GM19372 (cell line): Measurements from ENCODE around the gene RPS25.
"Not testable (repeated sequence)": the region's sequence is repeated elsewhere in the genome, so short reads cannot be mapped to it uniquely, and the experiment has no call there.

Source experiments
- ATAC-seq: cut with Tn5 transposase; IDR thresholded peaks from one replicate; pipeline ENCODE4 v1.9.1; 2021; ENCODE audit warnings: mild to moderate bottlenecking, low read depth, moderate library complexity; ENCODE audit not compliant: unreplicated experiment

RPS25 gene

DNA sequence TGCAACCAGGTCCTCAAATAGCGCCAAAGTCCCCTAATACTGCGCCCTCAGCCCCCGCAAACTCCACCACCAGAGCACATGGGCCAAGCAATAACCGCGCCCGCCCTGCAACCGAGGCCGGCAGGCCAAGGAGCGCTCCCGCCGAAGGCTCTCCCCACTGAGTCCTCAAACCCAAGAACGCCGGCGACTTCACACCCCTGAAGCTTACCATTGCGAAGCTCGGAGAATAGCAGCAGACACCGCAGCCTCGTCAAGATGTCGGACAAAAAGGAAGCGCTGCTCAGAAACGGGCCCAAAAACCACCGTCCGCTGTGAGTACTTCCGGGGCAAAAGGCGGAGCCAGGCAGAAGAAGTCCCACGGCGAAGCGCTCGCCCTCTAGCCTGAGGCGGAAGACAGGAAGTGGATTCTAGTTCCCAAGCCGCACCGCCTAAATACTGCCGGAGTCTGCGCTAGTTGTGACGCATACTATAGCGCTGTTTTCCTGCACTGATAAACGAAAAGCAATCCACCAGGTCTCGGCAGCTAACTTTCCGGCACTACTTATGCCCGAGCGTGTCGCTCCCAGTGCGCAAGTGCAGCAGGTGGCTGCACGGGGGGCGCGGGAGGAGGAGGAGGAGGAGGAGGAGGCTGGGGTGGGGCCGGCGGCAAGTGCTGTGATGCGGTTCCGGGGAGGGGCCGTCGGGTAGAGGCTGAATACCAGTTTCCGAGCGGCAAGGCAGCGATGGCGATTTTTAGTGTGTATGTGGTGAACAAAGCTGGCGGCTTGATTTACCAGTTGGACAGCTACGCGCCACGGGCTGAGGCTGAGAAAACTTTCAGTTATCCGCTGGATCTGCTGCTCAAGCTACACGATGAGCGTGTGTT is at the start of gene RPS25, which contains the start of gene TRAPPC4:
Gene RPS25 (minus strand): TSS at position 270 of the 865 bp plus-strand sequence. CDS start 59 bp downstream, at position 211.
Gene TRAPPC4 (plus strand): TSS at position 693 of the 865 bp plus-strand sequence. CDS start 30 bp downstream, at position 723.
- ATAC-seq = peak; percentile 83

DNA sequence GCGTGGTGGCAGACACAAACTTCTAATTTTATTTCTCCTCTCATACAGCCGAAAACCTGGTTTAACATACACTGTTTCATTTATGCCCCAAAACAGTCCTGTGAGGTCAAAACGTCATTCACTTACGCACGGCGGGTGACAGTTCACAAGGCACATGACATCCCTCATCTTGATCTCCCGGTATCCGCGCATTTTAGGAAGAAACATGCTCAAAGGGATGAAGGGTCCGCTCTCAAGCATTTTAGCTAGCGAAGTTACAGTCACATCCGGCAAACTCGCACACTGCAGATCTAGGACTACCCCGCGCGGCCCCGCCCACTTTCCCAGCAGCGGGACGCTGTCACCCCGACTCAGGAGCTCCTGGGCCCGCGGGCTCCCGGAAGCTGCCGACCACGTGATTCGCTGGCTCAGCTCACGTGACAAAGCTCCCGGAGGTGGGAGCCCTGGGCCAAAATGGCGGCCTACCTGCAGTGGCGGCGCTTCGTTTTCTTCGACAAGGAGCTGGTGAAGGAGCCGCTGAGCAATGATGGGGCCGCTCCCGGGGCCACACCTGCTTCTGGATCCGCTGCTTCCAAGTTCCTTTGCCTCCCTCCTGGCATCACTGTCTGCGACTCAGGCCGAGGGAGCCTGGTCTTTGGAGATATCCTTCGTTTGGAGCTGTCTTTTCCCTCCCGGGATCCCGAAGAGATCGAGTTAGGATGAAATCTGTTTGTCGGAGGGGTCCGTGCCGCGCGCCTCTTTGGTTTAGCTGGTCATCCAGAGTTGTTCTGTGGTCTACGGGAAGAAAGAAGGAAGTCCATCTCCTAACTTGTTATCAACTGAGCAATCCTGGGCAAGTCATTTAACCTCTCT is 49.5 kb upstream of the RPS25 start, which contains the start of gene VPS11:
Gene VPS11 (plus strand): TSS at position 448 of the 852 bp plus-strand sequence. CDS start 6 bp downstream, at position 454.
- ATAC-seq = peak; percentile 92

DNA sequence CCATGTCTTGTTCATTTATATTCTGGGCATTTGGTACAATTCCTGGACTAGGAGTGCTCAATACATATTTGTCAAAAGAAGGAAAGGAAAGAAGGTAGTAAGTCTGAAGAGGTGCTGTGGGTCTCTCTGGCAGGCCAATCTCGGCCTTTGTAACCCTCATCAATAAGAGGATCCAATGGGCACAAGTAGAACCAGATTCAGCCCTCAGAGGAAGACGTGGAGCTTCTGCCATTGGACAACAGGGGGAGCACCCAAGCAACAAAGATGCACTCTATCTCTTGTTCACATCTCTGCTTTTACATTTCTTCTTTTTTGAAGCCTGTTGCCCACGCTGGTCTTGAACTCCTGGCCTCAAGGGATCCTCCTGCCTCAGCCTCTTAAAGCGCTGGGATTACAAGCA is 47.2 kb upstream of the RPS25 start:
- ATAC-seq = no peak

DNA sequence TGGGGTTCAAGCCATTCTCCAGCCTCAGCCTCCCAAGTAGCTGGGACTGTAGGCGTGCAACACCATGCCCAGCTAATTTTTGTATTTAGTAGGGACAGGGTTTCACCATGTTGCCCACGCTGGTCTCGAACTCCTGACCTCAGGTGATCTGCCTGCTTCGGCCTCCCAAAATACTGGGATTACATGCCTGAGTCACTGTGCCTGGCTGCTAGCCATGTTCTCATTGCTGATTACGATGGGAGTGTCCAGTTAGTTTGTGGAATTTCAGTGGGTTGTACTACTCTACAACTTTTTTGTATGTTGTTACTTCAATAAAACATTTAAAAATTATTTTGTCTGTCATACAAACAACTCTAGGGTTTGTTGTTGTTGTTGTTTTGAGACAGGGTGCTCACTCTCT is 44.6 kb upstream of the RPS25 start:
- ATAC-seq = no peak

DNA sequence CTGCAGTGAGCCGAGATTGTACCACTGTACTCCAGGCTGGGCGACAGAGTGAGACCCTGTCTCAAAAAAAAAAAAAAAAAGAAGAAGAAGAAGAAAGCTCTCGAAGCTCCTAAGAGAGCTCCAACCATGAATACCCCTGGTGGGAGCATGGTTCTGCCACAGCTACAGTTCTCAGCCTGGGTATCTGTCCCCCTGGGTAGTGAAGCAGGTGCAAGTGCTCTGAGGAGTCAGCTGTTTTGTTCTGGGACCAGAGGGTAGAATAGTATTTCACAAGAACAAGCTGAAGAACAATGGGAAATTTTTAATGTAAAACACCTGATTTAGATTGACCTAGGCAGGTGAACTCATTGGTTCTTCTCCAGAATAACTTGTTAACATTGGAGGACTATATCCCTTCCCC is 43.1 kb upstream of the RPS25 start:
- no peak for ATAC-seq

DNA sequence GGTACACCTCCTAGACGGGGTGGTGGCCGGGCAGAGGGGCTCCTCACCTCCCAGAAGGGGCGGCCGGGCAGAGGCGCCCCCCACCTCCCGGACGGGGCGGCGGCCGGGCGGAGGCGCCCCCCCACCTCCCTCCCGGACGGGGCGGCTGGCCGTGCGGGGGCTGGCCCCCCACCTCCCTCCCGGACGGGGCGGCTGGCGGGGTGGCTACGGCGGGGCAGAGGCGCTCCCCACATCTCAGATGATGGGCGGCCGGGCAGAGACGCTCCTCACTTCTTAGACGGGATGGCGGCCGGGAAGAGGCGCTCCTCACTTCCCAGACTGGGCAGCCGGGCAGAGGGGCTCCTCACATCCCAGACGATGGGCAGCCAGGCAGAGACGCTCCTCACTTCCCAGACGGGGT is 41.0 kb upstream of the RPS25 start:
- ATAC-seq = not testable (repeated sequence)

DNA sequence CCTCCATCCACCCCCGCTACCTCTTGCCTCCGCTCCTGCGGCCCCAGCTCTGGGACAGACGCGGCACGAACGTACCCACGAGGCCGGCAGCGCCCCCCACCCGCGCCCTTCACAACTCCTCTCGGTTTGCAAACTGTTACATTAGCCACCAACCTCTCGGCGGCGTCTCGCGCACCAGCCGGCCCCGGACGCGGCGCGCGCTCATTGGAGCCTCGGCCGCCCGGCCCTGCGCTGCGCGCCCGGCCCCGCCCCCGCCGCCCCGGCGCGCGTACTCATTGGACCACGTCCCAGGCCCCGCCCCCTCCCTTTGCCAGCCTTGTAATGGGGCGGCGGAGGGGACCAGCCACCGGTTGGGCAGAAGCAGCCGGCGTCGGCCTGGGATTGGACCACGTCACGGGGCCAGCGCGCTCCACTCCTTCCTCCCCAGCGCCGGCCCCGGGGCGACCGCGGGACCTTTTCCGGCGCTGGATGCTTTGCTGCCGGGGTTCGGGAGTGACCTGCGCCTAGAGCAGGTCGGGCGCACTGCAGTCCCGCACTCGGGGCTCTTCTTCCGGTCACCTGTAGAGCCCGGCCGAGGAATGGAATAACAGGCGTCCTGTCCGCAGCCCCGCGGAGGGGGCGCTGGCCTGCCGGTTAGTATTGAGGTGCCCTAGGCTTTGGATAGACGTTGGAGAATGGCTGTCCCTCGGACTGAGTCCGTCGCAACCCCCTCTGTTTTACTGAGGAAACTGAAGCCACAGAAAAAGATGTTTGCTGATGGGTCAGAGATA is 39.0 kb upstream of the RPS25 start, which contains the start of gene HYOU1:
Gene HYOU1 (minus strand): TSS at position 206 of the 770 bp plus-strand sequence. CDS start 1,045 bp downstream, outside the sequence.
- peak; percentile 92 for ATAC-seq

DNA sequence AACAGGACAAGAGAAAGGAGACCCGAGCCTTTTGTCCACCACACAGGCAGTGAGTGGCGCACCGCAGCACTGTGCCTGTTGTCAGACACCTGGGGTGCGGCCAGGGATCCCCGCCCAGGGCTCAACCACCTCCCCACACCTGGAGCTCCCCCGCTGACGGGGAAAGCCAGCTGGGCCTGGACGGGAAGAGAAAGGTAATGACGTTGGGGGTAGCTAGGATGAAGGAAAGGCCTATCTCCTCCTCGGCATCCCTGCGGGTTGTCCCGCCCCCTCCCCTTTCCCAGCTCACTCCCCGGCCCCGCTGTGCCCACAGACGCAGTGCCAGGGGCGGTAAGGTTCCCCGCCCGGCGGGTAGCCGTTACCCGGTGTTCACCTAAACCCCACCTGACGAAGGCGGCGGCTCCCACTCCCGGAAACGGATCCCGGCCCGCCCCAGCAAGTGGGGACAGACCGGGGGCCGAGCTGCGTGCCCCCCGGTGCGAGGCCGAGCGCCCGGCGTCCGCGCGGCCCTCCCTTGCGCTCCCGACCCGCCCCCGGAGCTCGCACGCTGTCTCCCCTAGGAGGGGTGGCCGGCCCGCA is 38.4 kb upstream of the RPS25 start:
- ATAC-seq = no peak

DNA sequence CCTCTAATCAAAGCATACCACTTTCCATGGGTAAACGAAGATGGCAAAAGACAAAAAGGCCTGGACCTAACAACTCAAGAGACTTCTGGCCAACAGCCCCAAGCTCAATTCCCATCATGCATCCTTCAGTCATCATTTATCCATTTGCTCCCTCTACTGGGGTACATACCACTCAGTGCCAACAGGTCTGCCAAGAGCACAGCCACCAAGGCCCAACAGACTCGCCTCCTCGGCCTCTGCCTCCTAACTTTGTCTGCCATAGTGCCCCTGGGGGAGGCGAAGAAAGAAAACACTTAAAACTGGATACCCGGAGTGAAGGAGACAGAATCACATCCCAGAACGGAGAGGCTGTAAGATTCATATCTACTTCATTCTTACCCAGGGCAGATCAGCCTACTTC is 37.8 kb upstream of the RPS25 start:
- ATAC-seq = no peak

DNA sequence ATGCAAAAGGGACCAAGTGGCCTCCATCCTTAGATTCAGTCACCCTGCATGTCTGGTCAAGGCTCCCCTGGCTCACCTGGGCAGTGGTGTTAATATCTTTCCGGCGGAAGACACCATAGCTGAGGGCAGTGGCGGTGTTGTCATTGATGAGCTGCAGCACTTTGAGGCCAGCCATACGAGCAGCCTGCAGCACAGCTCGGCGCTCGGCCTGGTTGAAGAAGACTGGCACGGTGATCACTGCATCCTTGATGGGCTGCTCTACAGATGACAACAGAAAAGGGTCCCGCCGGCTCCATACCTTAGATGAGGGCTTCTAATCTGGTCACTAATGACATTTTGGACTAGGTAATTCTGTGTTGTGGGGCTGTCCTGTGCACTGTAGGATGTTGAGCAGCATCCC is 36.3 kb upstream of the RPS25 start:
- ATAC-seq = no peak

DNA sequence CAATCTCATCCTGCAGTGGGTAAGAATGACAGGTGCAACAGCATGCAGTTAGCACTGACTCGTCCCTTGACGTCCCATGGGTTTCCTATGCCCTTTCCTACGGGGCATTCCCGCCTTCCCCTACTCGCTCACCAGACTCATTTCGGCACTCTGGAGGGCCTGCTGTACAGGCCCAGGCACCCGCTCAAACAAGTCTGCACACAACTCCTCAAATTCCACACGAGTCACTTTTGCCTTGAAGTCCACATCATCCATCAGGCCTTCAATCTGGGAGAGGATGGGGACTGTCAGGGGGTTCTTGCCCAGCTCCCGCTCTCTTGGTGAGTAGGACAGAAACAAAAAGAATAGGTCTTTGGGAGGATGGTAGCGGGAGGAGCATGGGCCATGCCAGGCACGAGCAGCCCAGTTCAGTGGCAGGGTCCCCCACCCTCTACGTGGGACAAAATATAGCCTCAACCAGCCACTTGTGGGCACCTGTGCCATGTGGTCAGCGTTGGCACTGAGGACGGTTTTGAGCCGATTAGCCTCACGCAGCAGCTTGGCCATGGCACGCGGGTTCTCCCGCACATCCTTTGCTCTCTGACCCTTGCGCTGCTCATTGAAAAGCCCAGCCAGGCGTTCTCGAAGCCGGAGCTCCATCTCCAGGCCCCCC is 34.1 kb upstream of the RPS25 start:
- ATAC-seq = no peak

DNA sequence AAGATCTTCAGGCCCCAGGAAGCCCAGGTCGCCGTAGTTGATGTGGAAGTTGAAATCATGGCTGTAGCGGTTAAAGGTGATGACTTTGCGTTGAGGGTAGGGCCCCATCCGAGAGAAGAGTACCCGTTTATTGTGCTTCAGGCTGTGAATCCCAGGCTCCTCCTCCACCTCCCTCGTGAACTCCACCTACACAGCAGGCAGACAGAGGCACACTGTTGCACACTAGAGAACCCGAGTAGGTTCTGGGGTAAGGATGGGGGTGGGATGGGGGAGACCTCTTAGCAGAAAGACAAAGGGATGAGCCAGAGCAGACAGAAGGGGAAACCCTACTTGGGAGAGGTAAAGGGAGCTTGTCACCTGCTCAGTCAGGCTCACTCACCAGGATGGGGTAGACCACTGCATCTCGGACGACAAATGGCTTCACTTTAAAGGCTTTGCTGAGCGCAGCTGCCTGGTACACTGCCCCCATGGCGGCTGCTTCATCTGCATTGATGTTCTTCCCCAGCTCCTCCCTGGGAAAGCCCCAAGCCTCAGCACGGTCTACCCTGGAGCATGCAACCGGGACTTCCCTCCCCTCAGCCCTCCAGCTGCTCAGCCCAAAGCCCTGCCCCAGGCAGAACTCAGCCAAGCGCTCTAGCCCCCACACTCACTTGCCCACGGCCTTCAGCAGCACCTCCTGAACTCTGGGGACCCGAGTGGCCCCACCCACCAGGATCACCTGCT is 33.5 kb upstream of the RPS25 start:
- peak; percentile 47 for ATAC-seq

DNA sequence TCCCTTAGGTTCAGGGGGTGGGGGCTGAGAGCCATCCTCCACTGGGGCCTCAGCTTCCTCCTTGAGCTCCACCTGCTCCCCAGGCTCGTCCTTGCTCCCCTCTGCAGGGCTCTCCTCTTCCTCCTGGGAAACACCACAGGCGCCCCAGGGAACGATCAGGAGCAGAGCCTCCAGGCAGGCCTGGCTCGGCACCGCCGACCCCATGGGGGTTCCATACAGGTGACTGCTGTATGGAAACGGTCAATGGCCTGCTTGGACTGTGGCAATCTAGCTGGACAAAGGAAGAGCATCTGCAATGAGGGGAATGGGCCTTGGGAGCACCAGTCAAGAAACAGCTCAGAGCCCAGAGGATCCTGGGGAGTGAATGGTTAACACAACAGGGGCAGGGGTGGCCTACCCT is 30.9 kb upstream of the RPS25 start:
- ATAC-seq = no peak

DNA sequence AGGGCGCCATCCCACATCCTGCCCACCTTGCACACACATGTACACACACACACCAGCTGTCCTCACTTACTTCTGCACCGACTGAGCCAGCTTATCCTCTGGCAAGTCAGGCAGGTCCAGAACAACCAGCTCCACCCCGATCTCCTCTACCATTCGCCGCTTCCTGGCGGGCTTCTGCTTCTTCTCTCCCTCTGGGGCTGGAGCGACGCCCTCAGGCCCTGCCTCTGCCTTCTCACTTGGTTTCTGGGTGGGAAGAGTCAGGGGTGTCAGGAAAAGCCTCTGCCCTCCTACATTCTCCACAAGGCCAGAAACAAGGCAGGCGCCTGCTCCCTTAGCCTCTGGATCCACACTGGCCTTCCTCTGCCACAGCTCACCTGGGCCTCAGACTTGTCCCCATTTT is 30.5 kb upstream of the RPS25 start:
- no peak for ATAC-seq

DNA sequence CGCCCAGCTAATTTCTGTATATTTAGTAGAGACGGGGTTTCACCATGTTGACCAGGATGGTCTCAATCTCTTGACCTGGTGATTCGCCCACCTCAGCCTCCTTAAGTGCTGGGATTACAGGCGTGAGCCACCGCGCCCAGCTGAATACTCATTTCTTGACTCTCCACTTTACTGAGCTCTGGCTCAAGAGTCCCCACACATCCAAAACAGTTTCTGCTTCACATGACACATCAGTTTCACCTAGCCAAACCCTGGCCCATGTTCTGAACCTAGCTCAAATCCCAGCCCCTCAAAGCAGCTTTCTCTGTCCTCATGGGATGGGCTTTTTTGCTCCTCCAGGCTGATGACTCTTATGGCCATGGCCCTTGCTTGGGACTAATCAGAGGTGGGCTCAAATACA is 29.1 kb upstream of the RPS25 start:
- no peak for ATAC-seq

DNA sequence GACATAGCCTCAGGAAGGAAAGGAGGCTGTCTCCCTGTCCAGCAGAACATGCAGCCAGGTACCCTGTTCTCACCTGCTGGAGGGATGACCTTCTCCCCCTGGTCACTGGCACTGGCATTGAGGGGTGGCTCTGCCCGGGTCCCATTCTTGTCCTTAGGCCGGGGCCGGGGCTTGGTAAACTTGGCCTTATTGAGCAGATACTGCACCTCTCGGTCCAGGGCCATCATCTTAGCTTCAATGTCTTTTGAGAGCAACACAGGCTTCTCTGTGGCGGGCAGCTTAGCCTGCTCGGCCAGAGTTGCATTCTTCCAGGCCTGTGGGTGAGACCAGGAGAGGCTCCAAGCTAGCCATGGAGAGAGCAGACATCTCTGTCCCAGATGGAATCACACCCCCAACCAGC is 28.3 kb upstream of the RPS25 start:
- ATAC-seq = no peak

DNA sequence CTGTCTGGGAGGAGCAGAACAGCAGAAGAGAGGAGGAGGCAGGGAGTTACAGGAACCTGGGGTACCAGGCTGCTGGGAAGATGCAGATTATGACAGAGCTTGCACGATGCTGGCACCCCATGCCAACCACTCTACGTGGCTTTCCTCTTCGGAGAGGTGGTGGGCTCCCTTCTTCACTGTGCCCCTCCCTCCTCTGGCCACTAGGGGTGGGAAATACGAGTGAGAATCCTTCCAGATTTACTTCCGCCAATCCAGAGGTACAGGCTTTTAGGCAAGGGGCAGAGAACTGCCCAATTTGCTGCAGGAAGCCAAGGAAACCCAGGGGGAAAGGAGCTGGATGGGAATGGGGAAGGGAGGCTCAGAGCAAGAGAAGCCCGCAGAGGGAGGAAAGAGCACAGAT is 26.6 kb upstream of the RPS25 start:
- ATAC-seq = no peak

DNA sequence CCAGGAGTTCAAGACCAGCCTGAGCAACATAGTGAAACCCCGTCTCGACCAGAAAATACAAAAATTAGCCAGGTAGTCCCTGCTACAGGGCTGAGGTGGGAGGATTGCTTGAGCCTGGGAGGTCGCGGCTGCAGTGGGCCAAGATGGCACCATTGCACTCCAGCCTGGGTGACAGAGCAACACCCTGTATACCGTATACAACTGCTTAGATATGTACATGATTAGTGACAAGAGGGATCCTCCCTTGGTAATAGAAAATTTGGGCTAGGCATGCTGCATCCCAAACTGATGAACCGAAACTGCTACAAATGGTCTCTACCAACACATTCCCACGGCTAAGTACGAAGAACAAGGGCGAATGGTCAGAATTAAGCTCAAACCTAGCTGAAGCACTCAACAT is 24.8 kb upstream of the RPS25 start:
- no peak for ATAC-seq
